LNCAP (cell line): ENCODE measurements around the gene CREB3L2.

Source experiments
- TF ChIP-seq, protein P1 (sequence below): fragments of 450-650 bp; IDR thresholded peaks from 2 replicates; pipeline ENCODE4 v1.5.1; 2017; ENCODE audit warnings: mild to moderate bottlenecking

The CREB3L2 gene

DNA sequence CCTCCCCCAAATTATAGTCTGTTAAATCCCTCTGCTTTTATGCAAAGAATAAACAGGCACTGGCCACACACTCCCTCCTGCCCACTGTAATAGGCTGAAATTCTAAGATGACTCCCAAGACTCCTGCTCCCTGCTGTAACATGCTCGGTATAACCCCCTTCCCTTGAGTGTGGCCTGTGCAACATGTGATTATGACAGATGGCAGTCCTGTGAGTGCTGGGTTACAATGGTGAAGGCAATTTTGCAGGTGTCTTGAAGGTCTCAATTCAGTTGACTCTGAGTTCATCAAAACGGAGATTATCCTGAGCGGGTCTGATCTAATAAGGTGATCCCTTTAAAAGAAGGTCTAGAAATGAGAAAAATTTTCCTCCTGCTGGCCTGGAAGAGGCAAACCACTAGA is 55.9 kb downstream of the CREB3L2 start:
- TF ChIP-seq, protein P1, sequence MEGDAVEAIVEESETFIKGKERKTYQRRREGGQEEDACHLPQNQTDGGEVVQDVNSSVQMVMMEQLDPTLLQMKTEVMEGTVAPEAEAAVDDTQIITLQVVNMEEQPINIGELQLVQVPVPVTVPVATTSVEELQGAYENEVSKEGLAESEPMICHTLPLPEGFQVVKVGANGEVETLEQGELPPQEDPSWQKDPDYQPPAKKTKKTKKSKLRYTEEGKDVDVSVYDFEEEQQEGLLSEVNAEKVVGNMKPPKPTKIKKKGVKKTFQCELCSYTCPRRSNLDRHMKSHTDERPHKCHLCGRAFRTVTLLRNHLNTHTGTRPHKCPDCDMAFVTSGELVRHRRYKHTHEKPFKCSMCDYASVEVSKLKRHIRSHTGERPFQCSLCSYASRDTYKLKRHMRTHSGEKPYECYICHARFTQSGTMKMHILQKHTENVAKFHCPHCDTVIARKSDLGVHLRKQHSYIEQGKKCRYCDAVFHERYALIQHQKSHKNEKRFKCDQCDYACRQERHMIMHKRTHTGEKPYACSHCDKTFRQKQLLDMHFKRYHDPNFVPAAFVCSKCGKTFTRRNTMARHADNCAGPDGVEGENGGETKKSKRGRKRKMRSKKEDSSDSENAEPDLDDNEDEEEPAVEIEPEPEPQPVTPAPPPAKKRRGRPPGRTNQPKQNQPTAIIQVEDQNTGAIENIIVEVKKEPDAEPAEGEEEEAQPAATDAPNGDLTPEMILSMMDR, result no peak

- TF ChIP-seq, protein P1, result no peak
Measured at GRCh38 chr7:137944168-137944567, 57.7 kb downstream of the CREB3L2 start.

DNA sequence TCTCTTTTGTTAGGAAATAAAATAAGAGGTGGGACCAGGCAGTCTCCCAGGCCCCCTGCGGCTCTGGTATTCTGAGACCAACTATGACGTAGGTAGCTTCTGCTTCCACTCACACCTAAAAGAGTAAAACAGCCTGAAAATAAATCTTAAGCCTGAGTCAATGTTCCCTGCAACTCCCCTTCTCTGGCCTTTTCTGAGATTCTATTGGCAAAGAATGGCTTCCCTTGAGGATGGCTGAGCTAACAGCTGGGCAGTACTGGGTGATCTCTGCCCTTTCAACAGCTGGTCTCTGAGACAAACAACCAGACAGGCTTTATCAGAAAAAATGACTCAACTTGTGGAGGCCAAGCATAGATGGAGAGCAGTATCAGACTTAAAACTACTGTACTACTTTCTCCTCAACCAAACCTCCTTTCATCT is 58.7 kb downstream of the CREB3L2 start:
- TF ChIP-seq, protein P1, result no peak

- TF ChIP-seq, protein P1, result no peak
Measured at GRCh38 chr7:137942484-137943115, 59.3 kb downstream of the CREB3L2 start.

DNA sequence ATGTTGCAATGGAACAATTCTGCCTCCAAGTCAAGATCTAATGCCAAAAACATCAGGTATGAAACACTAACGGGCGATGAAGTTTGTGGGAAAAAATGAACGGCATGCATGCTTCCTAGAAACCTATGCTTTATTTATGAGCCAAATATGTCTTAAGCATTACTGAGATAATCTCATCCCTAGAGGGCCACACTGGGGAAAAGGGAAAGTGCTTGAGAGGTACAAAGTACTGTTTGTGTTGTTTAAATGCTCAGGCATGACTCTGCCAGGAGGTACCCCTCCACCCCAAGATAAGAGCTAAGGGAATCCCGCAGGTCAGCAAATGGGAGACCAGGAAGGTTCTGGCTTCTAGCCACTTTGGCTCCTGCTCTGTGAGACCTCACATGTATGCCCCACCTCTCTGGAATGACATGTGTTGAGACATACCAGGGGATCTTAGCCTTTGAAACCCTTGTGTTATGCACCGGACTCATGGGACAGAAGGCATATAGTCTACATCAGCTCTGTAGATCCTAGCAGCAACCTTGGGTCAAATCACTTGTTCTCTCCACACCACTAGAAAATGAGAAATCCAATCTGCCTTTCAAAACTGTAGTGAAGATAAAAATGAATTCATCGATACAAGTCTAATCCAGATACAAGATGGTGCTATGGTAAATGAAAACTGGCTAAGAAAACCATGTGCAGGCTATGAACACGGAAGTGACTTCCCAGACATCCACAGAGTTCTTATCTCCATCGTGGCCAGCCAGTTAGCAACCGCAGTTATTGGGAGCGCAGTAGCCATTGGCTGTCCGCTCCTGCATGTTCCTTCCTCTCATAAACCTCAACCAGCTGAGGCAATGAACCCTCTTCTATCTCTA is 61.0 kb downstream of the CREB3L2 start:
- TF ChIP-seq, protein P1, result no peak

- TF ChIP-seq, protein P1, result no peak
Measured at GRCh38 chr7:137940218-137940617, 61.7 kb downstream of the CREB3L2 start.

- TF ChIP-seq, protein P1, result no peak
Measured at GRCh38 chr7:137937202-137937560, 64.7 kb downstream of the CREB3L2 start.
